Nephron (organoid): ENCODE results near the gene ZMYND8.

Source experiments
- H3K27ac Mint-ChIP-seq, 3 experiments: 2 replicates each; pipeline ENCODE4 v1.8.0; 2020; ENCODE audit warnings: mixed read lengths in 3 of 3, mild to moderate bottlenecking in 2 of 3, moderate library complexity in 1 of 3
- H3K27me3 Mint-ChIP-seq: 2 replicates; pipeline ENCODE4 v1.8.0; 2021; ENCODE audit warnings: low read depth, mild to moderate bottlenecking, moderate library complexity, mixed read lengths
- H3K36me3 Mint-ChIP-seq: 2 replicates; pipeline ENCODE4 v1.8.0; 2020; ENCODE audit warnings: low read depth, mixed read lengths
- H3K4me1 Mint-ChIP-seq: 2 replicates; pipeline ENCODE4 v1.8.0; 2020; ENCODE audit warnings: mixed read lengths
- H3K4me3 Mint-ChIP-seq, 3 experiments: 2 replicates each; pipeline ENCODE4 v1.8.0; 2020; ENCODE audit warnings: mild to moderate bottlenecking in 3 of 3, mixed read lengths in 3 of 3, moderate library complexity in 2 of 3
- H3K9me3 Mint-ChIP-seq: 2 replicates; pipeline ENCODE4 v1.8.0; 2020; ENCODE audit warnings: mixed read lengths
- TF ChIP-seq, protein P1 (sequence below), 3 experiments: fragments of 200-600 bp; sonication (generic); IDR thresholded peaks; one replicate each; pipeline ENCODE4 v1.5.0; 2021; ENCODE audit warnings: antibody characterized with exemption in 3 of 3; ENCODE audit not compliant: unreplicated experiment in 3 of 3

ZMYND8 gene

DNA sequence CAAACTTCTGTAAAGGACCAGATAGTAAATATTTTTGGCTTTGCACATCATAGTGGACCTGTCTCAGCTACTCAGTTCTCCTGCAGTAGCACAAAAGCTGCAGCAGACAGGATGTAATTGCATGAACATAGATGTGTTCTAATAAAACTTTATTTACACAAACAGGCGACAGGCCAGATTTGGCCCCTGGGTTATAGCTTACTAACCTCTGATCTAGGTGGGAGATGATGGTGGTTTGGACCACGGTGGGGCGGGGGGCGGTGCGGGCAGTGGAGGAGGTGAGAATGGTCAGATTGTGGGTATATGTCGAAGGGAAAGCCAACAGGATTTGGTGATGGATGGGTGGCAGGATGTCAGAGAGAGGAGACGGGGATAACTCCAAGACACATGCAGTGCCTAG, 196.3 kb downstream of the ZMYND8 start:
- TF ChIP-seq, protein P1, sequence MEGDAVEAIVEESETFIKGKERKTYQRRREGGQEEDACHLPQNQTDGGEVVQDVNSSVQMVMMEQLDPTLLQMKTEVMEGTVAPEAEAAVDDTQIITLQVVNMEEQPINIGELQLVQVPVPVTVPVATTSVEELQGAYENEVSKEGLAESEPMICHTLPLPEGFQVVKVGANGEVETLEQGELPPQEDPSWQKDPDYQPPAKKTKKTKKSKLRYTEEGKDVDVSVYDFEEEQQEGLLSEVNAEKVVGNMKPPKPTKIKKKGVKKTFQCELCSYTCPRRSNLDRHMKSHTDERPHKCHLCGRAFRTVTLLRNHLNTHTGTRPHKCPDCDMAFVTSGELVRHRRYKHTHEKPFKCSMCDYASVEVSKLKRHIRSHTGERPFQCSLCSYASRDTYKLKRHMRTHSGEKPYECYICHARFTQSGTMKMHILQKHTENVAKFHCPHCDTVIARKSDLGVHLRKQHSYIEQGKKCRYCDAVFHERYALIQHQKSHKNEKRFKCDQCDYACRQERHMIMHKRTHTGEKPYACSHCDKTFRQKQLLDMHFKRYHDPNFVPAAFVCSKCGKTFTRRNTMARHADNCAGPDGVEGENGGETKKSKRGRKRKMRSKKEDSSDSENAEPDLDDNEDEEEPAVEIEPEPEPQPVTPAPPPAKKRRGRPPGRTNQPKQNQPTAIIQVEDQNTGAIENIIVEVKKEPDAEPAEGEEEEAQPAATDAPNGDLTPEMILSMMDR (IDR thresholded peaks at IDR 0.05; ENCODE audit: unreplicated experiment in 3 of 3): no peak

More for the DNA sequence above, 196.3 kb downstream of the ZMYND8 start:
- Mint-ChIP-seq H3K4me3 (no peak overlapping the region), H3K9me3 (peaks cover 12% of the 10 kb centered on the region), H3K27me3 (peaks cover 5% of the 10 kb centered on the region), H3K4me1 (peaks cover 28% of the 10 kb centered on the region), H3K36me3 (peaks cover 5% of the 10 kb centered on the region), H3K27ac (no peak overlapping the region)
